Duodenal mucosa (tissue), 2 donors: Measurements from ENCODE around the gene NCOA7.
"Not testable (repeated sequence)": the region's sequence is repeated elsewhere in the genome, so short reads cannot be mapped to it uniquely, and the experiment has no call there.

Experiments used
- H3K27ac ChIP-seq: one replicate; pipeline ENCODE4 v1.7.0; 2013; ENCODE audit warnings: low read depth, low read length
- H3K27me3 ChIP-seq, 2 donors: one replicate each; pipeline ENCODE4 v1.7.0; 2013; ENCODE audit warnings: low read length in 2 of 2, control low read depth in 1 of 2; ENCODE audit not compliant: insufficient read depth in 2 of 2, control insufficient read depth in 1 of 2
- H3K36me3 ChIP-seq, 2 donors: one replicate each; pipeline ENCODE4 v1.7.0; 2013; ENCODE audit warnings: low read length in 2 of 2, control low read depth in 1 of 2; ENCODE audit not compliant: insufficient read depth in 2 of 2, control insufficient read depth in 1 of 2
- H3K4me1 ChIP-seq, 2 donors: one replicate each; pipeline ENCODE4 v1.7.0; 2013; ENCODE audit warnings: low read length in 2 of 2, control low read depth in 1 of 2; ENCODE audit not compliant: insufficient read depth in 2 of 2, control insufficient read depth in 1 of 2
- H3K4me3 ChIP-seq, 2 donors: one replicate each; pipeline ENCODE4 v1.7.0; 2013; ENCODE audit warnings: low read length in 2 of 2, low read depth in 1 of 2
- H3K9ac ChIP-seq, 2 donors: one replicate each; pipeline ENCODE4 v1.7.0; 2013; ENCODE audit warnings: low read length in 2 of 2, low read depth in 1 of 2
- H3K9me3 ChIP-seq, 2 donors: one replicate each; pipeline ENCODE4 v1.7.0; 2013; ENCODE audit warnings: low read length in 2 of 2, control low read depth in 1 of 2; ENCODE audit not compliant: control insufficient read depth in 1 of 2

Gene NCOA7

DNA sequence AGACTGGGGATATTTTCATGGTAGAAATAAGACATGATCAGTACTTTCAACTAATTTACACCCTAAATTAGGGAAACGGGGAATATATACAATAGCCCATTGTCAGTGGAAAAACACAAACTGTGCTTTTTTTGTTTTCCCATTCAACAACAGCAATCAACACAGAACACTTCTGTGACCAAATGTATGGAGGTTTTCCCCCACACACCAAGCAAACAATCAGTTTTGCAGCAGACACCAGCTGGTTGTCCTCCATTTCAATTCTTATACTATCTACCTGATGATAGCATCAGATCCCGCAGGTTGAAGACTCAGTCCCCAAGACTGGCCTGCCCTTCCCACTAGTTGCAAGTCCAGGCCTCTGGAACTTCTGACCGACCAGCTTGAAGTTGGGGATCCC is 170.4 kb downstream of the NCOA7 start:
- peaks cover 16 to 22% of the 10 kb centered on the region in 2 donors for H3K4me1 ChIP-seq
- H3K36me3 ChIP-seq: no peaks in the 10 kb centered on the region
- no peaks in the 10 kb centered on the region for H3K27me3 ChIP-seq
- no peak overlapping the region for H3K27ac ChIP-seq
- H3K9ac ChIP-seq: no peak overlapping the region
- no peaks in the 10 kb centered on the region for H3K9me3 ChIP-seq
- no peak overlapping the region for H3K4me3 ChIP-seq

DNA sequence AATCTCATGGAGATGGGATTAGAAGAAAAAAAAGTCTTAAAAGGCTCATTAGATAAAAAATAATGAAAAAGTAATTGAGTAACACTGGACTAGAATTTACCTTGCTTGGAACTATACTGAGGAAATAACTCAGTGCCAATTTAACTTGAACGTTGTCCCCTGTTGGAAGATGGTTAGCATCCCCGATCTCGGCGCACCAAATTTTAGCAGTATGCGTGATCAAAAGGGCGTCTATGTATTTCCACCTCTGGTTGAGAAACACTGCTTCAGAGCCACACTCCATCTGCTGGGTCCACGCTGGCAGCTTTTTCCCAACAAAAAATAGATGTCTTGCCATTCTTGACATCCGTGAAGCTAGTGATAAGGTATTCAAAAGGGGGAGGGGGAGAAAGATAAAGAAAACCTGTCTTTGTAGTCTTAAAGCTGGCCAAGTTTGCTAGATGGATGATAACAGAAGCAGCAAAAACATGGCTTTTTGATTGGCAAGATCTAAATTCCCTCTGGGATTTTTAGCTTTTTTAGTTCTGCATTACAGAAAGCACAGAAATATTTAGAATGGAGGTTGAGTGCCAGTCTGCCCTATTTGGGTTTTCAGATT is 172.2 kb downstream of the NCOA7 start:
- no peaks in the 10 kb centered on the region for H3K9me3 ChIP-seq
- peaks cover 8 to 13% of the 10 kb centered on the region in 2 donors for H3K4me1 ChIP-seq
- no peaks in the 10 kb centered on the region for H3K27me3 ChIP-seq
- H3K36me3 ChIP-seq: peaks cover 0 to 9% of the 10 kb centered on the region in 2 donors
- no peak overlapping the region for H3K27ac ChIP-seq
- no peak overlapping the region for H3K4me3 ChIP-seq
- H3K9ac ChIP-seq: no peak overlapping the region

DNA sequence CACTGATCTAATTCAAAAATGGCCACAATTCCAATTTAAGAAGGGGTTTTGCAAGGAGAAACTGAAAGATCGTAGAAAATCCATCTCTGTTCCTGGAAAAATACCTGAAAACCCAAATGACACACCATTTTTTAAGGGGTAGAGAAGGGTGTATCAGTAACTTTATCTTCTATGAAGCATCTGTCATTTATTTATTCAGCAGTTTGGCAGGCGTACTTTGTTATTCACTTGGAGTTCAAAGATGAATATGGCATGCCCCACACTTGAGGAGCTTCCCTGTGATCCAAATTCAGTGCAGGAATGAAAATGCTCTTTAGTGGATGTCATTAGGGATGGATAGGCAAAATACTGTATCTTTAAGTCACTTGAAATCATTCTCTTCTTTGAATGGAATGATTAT is 173.1 kb downstream of the NCOA7 start:
- H3K27me3 ChIP-seq: no peaks in the 10 kb centered on the region
- H3K9me3 ChIP-seq: no peaks in the 10 kb centered on the region
- peaks cover 0 to 5% of the 10 kb centered on the region in 2 donors for H3K4me1 ChIP-seq
- peaks cover 0 to 12% of the 10 kb centered on the region in 2 donors for H3K36me3 ChIP-seq
- H3K27ac ChIP-seq: no peak overlapping the region
- H3K9ac ChIP-seq: no peak overlapping the region
- no peak overlapping the region for H3K4me3 ChIP-seq

DNA sequence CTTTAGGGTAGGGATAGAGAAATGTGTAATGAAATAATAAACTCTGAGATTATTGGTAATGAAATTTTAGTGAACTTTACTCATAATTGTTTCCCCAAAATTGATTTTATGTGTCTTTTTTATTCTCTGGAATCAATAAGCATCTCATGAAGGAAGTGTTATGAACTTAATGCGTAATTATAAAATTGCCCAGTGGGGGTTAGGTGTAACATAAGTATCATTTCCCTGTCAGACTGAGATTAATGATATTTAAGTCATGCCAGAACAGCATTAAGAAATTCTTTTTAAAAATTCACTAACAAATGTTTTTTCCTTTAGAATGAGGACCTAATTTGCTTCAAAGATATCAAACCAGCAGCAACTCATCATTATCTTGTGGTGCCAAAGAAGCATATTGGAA is 175.8 kb downstream of the NCOA7 start:
- Histone ChIP-seq H3K27me3 (no peaks in the 10 kb centered on the region), H3K4me3 (no peak overlapping the region), H3K9ac (no peak overlapping the region), H3K4me1 (no peaks in the 10 kb centered on the region), H3K36me3 (peaks cover 0 to 12% of the 10 kb centered on the region in 2 donors), H3K9me3 (no peaks in the 10 kb centered on the region), H3K27ac (no peak overlapping the region)

GRCh38 chr6:125968493-125968892 is 177.7 kb downstream of the NCOA7 start:
- no peaks in the 10 kb centered on the region for H3K4me1 ChIP-seq
- no peaks in the 10 kb centered on the region for H3K27me3 ChIP-seq
- H3K36me3 ChIP-seq: peaks cover 0 to 22% of the 10 kb centered on the region in 2 donors
- H3K9ac ChIP-seq: no peak overlapping the region
- H3K4me3 ChIP-seq: no peak overlapping the region
- no peaks in the 10 kb centered on the region for H3K9me3 ChIP-seq
- H3K27ac ChIP-seq: no peak overlapping the region

DNA sequence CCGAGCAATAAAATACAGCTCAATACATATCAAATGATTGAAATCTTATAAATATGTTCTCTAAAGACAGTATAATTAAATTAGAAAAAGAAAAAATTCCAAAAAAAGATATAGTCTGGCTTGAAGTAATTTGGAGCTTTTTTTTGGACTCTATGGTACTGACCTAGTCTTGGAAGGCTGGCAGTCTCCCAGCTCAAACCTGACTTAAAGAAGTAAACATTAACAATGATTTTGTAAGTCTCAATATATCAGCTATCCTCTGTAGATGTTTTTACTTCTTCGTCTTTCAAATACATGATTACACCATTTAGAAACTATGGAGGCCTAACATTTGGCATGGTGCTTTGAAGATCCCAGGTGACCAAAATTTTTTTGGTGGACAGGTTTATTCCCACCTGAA is 180.0 kb downstream of the NCOA7 start:
- no peaks in the 10 kb centered on the region for H3K9me3 ChIP-seq
- H3K4me1 ChIP-seq: no peaks in the 10 kb centered on the region
- no peak overlapping the region for H3K4me3 ChIP-seq
- H3K36me3 ChIP-seq: peaks cover 6 to 35% of the 10 kb centered on the region in 2 donors
- no peak overlapping the region for H3K9ac ChIP-seq
- H3K27ac ChIP-seq: no peak overlapping the region
- H3K27me3 ChIP-seq: no peaks in the 10 kb centered on the region

DNA sequence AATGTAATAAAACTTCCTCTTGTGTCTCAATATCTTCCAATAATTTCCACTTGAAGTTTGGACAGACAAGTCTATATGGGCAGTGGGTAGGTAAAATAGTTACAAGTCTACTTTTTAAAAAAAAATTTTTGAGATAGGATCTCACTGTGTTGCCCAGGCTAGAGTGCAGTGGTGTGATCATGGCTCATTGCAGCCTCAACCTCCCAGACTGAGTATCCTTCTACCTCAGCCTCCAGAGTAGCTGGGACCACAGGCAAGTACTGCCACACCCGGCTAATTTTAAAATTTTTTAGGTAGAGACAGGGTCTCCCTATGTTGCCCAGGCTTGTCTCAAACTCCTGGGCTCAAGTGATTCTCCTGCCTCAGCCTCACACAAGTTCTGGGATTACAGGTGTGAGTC is 181.7 kb downstream of the NCOA7 start:
- not testable (repeated sequence) for H3K4me3 ChIP-seq, H3K27ac ChIP-seq, H3K27me3 ChIP-seq, H3K9ac ChIP-seq, H3K9me3 ChIP-seq, H3K4me1 ChIP-seq
- peaks cover 8 to 31% of the 10 kb centered on the region in 2 donors for H3K36me3 ChIP-seq

GRCh38 chr6:125974214-125974866 is 183.6 kb downstream of the NCOA7 start:
- Histone ChIP-seq H3K4me1 (no peaks in the 10 kb centered on the region), H3K9me3 (no peaks in the 10 kb centered on the region), H3K9ac (no peak overlapping the region), H3K27me3 (no peaks in the 10 kb centered on the region), H3K4me3 (no peak overlapping the region), H3K27ac (no peak overlapping the region), H3K36me3 (peaks cover 8 to 23% of the 10 kb centered on the region in 2 donors)

DNA sequence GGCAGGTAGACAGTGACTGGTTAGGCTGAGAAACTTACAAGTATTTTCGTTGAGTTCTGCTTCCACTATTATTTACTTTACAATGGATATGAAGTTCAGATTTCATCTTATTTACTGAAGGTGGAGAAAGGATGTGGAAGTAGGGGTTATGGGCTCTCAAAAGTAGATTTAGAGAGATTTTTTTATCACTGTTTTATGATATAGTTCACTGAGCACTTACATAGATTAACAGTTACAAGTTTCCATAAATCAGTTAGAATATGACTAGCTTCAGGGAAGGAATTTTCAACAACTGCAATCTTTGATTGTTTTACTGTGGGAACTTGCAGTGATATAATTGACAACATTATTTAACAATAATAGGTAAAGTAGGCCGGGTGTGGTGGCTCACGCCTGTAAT is 188.3 kb downstream of the NCOA7 start:
- Histone ChIP-seq H3K9ac (no peak overlapping the region), H3K27me3 (no peaks in the 10 kb centered on the region), H3K27ac (no peak overlapping the region), H3K9me3 (no peaks in the 10 kb centered on the region), H3K36me3 (peaks cover 8 to 13% of the 10 kb centered on the region in 2 donors), H3K4me1 (peaks cover 3% of the 10 kb centered on the region in 2 donors), H3K4me3 (no peak overlapping the region)
